Adrenal gland (tissue), 5 donors: ENCODE measurements around the gene ZNF480.

Source experiments
- CTCF ChIP-seq, 6 experiments: fragments of 450-650 bp in 4 of 6; fragments of 200-600 bp in 2 of 6; sonication (generic) in 1 of 6; IDR thresholded peaks; 1 replicate in 5 of 6; 2 replicates in 1 of 6; pipeline versions ENCODE4 v1.5.1 to v1.8.0; 2016 to 2021; ENCODE audit warnings: antibody characterized with exemption in 6 of 6, mild to moderate bottlenecking in 2 of 6, moderate library complexity in 1 of 6
- POLR2A ChIP-seq, 2 donors: fragments of 450-650 bp; IDR thresholded peaks; one replicate each; pipeline ENCODE4 v1.6.1; 2017; ENCODE audit warnings: antibody characterized with exemption in 2 of 2, mild to moderate bottlenecking in 2 of 2, moderate library complexity in 1 of 2
- donor health status: DM: no; HTN: no; CAD: no.

- no peak for TF ChIP-seq CTCF (IDR thresholded peaks at IDR 0.05)
- TF ChIP-seq POLR2A (IDR thresholded peaks at IDR 0.05) = no peak
These were observed 38.8 kb downstream of the ZNF480 start for GRCh38 chr19:52335768-52336116.
